NB4 (cell line): Measurements from ENCODE around the gene VCPKMT.

Experiments used
- DNase-seq: peaks from one replicate; pipeline ENCODE4 v3.0.0; 2010; ENCODE audit warnings: low read depth
- H3K4me3 ChIP-seq: one replicate; pipeline ENCODE4 v1.5.1; 2011; ENCODE audit warnings: mild to moderate bottlenecking, low read depth, low read length, moderate library complexity
- MYC ChIP-seq: IDR thresholded peaks from 2 replicates; pipeline ENCODE4 v1.6.1; 2011; ENCODE audit warnings: low read depth, low read length
- POLR2A ChIP-seq: IDR thresholded peaks from 2 replicates; pipeline ENCODE4 v1.6.1; 2011; ENCODE audit warnings: mild to moderate bottlenecking; ENCODE audit not compliant: insufficient read length; ENCODE audit errors: extremely low read depth
- TF ChIP-seq, protein P1 (sequence below): IDR thresholded peaks from one replicate; pipeline ENCODE4 v1.5.1; 2012; ENCODE audit warnings: low read depth, low read length
- TF ChIP-seq, protein P2 (sequence below): IDR thresholded peaks from 2 replicates; pipeline ENCODE4 v1.6.1; 2011; ENCODE audit warnings: low read depth, low read length

Gene VCPKMT

DNA sequence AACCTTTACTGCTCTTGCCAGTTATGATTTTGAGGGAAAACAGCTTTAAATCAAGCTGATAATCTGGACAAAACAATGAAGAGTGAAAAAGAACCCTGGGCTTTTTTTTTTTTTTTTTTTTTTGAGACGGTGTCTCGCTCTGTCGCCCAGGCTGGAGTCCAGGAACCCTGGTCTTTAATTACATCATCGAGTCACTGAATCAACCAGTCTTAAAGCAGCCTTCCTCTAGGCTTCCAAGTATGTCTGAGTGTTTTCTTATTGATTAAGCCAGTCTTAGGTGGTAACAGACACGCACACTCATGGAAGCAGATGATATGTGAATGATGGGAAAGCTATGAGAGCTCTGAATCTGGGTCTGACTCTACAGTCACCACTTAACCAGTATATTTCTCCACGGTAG, 5.9 kb upstream of the VCPKMT start:
- H3K4me3 ChIP-seq, result no peak overlapping the region
- TF ChIP-seq POLR2A (no peak), MYC (no peak)
- TF ChIP-seq, protein P1, sequence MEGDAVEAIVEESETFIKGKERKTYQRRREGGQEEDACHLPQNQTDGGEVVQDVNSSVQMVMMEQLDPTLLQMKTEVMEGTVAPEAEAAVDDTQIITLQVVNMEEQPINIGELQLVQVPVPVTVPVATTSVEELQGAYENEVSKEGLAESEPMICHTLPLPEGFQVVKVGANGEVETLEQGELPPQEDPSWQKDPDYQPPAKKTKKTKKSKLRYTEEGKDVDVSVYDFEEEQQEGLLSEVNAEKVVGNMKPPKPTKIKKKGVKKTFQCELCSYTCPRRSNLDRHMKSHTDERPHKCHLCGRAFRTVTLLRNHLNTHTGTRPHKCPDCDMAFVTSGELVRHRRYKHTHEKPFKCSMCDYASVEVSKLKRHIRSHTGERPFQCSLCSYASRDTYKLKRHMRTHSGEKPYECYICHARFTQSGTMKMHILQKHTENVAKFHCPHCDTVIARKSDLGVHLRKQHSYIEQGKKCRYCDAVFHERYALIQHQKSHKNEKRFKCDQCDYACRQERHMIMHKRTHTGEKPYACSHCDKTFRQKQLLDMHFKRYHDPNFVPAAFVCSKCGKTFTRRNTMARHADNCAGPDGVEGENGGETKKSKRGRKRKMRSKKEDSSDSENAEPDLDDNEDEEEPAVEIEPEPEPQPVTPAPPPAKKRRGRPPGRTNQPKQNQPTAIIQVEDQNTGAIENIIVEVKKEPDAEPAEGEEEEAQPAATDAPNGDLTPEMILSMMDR, result no peak
- DNase-seq, result no peak

DNA sequence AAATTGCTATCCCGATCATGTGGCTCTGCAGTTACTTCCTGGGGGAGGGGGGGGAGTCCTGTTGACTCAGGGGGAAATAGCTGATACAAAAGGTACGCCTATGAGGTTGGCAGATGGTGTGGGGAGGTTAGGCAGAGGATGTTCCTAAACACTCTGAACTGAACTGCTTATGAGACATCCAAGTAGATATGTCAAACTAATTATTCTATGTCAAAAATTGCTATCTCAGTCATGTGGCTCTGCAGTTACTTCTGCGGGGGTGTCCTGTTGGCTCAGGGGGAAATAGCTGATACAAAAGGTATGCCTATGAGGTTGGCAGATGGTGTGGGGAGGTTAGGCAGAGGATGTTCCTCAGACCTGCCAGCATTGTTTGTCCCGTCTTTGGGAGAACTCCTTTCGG, 5.1 kb upstream of the VCPKMT start:
- no peak for DNase-seq
- no peak overlapping the region for H3K4me3 ChIP-seq
- TF ChIP-seq, protein P1, result no peak
- TF ChIP-seq MYC, result no peak
- TF ChIP-seq POLR2A, result no peak
- TF ChIP-seq, protein P2, sequence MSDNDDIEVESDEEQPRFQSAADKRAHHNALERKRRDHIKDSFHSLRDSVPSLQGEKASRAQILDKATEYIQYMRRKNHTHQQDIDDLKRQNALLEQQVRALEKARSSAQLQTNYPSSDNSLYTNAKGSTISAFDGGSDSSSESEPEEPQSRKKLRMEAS, result no peak

DNA sequence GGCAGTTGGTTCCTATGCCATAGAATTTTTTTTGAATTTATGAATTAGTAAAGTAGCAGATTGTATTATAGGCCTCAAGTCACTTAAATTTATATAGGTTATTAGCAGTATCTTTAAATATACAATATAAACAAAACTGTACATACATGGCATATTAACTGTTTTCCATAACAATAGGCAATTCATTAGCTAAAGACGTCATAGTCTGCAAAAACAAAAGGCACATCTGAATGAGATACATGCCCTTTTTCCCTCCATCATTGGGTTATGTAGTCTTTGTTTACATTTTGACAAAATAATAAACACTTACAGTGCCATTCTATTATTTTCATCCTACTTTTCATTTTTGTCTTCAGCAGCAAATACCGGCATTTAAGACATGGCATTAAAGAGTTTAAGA, 1.1 kb upstream of the VCPKMT start:
- no peak overlapping the region for H3K4me3 ChIP-seq
- TF ChIP-seq, protein P1, result no peak
- TF ChIP-seq, protein P2, result no peak
- TF ChIP-seq MYC (no peak), POLR2A (no peak)
- no peak for DNase-seq

DNA sequence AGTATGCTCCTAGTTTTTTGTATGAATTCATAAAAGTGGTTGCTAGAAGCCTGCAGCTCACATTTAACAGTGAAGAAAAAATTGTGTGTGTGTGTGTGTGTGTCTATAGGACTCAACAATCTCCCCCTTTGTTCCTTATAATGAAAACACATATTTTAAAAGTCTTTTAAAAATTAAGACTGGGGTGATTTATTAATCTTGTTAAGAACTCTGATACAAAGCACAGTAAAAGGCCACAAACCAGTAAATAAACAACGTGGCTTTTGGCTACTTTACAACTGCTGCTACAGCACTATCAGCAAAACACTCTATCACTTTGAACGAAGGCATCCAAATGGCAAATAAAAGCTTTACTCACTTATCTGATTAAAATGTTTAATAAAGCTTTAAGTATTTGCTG, 594 bp upstream of the VCPKMT start:
- TF ChIP-seq, protein P2, result no peak
- no peak for TF ChIP-seq MYC
- no peak for TF ChIP-seq POLR2A
- TF ChIP-seq, protein P1, result no peak
- H3K4me3 ChIP-seq, result peak overlapping the region; percentile 61
- no peak for DNase-seq

DNA sequence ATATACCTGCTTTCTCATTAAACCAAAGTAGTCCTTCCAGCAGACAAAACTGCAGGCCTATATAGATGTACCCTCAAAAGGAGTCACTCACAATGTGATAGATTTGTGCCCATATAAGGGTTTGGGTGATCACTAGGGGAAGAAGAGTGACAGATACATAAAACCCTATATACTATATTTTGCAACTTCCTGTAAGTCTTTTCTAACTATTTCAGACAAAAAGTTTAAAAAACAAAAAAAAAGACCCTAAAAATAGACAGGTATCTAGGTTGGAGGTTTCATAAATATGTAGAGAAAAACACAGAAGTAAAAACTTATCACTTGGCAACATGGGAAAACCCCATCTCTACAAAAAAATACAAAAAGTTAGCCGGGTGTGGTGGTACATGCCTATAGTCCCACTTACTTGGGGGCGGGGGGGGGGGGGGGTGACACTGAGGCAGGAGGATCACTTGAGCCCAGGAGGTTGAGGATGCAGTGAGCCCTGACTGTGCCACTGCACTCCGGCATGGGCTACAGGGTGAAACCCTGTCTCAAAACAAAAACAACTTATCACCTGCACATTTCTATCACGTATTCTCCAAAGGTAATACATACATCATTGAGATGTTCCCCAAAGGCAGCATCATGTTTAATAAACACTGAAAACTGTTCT, 2.9 kb downstream of the VCPKMT start:
- no peak overlapping the region for H3K4me3 ChIP-seq
- TF ChIP-seq, protein P2, result no peak
- TF ChIP-seq, protein P1, result no peak
- no peak for TF ChIP-seq MYC
- no peak for TF ChIP-seq POLR2A
- no peak for DNase-seq
